Activated CD4-positive, alpha-beta memory T cell treated with anti-CD3 and anti-CD28 coated beads, Interleukin-2, amount 10 ng/mL, durations not matched to agents 7 days and 5 days (primary cell): ENCODE data around the gene MOB3A. TPM values are rescaled to one million over a fixed set of nuclear protein-coding genes. Genes with fewer than 3 reads are reported as not detected.

Experiments used
- CTCF ChIA-PET: fragments of 350-600 bp; sonication (Branson Sonifier 250); formaldehyde crosslinking; loops from one replicate; lab custom pipeline; 2021; ENCODE audit warnings: antibody characterized with exemption, inconsistent platforms; lab: Charles Lee
- POLR2A ChIA-PET: fragments of 350-600 bp; sonication (Branson Sonifier 250); formaldehyde crosslinking; loops from one replicate; lab custom pipeline; 2021; ENCODE audit warnings: antibody characterized with exemption; lab: Charles Lee
- DNase-seq: peaks from one replicate; pipeline ENCODE4 v3.0.0-alpha.2; 2020
- H3K27ac Mint-ChIP-seq: one replicate; pipeline ENCODE4 v1.8.0; 2021; ENCODE audit warnings: mild to moderate bottlenecking, mixed read lengths
- H3K27me3 Mint-ChIP-seq: one replicate; pipeline ENCODE4 v1.8.0; 2021; ENCODE audit warnings: mixed read lengths
- H3K36me3 Mint-ChIP-seq: one replicate; pipeline ENCODE4 v1.8.0; 2021; ENCODE audit warnings: low read depth, mixed read lengths
- H3K4me1 Mint-ChIP-seq: one replicate; pipeline ENCODE4 v1.8.0; 2021; ENCODE audit warnings: mixed read lengths
- H3K4me3 Mint-ChIP-seq: one replicate; pipeline ENCODE4 v1.8.0; 2021; ENCODE audit warnings: mild to moderate bottlenecking, mixed read lengths
- H3K9me3 Mint-ChIP-seq: one replicate; pipeline ENCODE4 v1.8.0; 2021; ENCODE audit warnings: mixed read lengths
- total RNA-seq, 2 experiments: library from RNA; stranded (reverse); gene quantifications; one replicate each; pipeline ENCODE4 v1.2.3, GENCODE V29; 2021

Gene MOB3A
- total RNA-seq, 2 experiments from 2014 or later, result 242 to 251 TPM

GRCh38 chr19:2080336-2080988 lies 15.7 kb downstream of the MOB3A start:
- ChIA-PET POLR2A (no interaction called here), CTCF (interaction anchor here (0.6 to 0.7 kb wide), 2 partner anchors 28 to 61 kb away, joined by 3 to 5 read pairs; no protein-coding TSS in a partner anchor)
- H3K4me3 Mint-ChIP-seq, result peak overlapping the region; percentile 61
- peaks cover 92% of the 10 kb centered on the region for H3K36me3 Mint-ChIP-seq
- no peak for DNase-seq
- peaks cover 43% of the 10 kb centered on the region for H3K4me1 Mint-ChIP-seq
- no peaks in the 10 kb centered on the region for H3K9me3 Mint-ChIP-seq
- H3K27me3 Mint-ChIP-seq, result no peaks in the 10 kb centered on the region
- peak overlapping the region; percentile 95 for H3K27ac Mint-ChIP-seq

GRCh38 chr19:2079865-2080301 lies 16.2 kb downstream of the MOB3A start:
- POLR2A ChIA-PET, result no interaction called here
- CTCF ChIA-PET, result no interaction called here
- H3K27me3 Mint-ChIP-seq, result no peaks in the 10 kb centered on the region
- DNase-seq, result no peak
- peaks cover 41% of the 10 kb centered on the region for H3K4me1 Mint-ChIP-seq
- peaks cover 90% of the 10 kb centered on the region for H3K36me3 Mint-ChIP-seq
- no peaks in the 10 kb centered on the region for H3K9me3 Mint-ChIP-seq
- H3K4me3 Mint-ChIP-seq, result peak overlapping the region; percentile 60
- H3K27ac Mint-ChIP-seq, result peak overlapping the region; percentile 95

GRCh38 chr19:2079076-2079864 lies 16.9 kb downstream of the MOB3A start:
- H3K27ac Mint-ChIP-seq, result peak overlapping the region; percentile 24
- no peaks in the 10 kb centered on the region for H3K27me3 Mint-ChIP-seq
- DNase-seq, result no peak
- POLR2A ChIA-PET, result interaction anchor here (1.3 kb wide), 1 partner anchor 17 kb away, joined by 3 read pairs; the partner anchor contains the start of gene MOB3A
- peaks cover 86% of the 10 kb centered on the region for H3K36me3 Mint-ChIP-seq
- H3K4me1 Mint-ChIP-seq, result peaks cover 41% of the 10 kb centered on the region
- no peak overlapping the region for H3K4me3 Mint-ChIP-seq
- H3K9me3 Mint-ChIP-seq, result no peaks in the 10 kb centered on the region
- CTCF ChIA-PET, result no interaction called here

GRCh38 chr19:2077833-2078619 lies 18.1 kb downstream of the MOB3A start:
- CTCF ChIA-PET, result no interaction called here
- H3K27ac Mint-ChIP-seq, result peak overlapping the region; percentile 40

GRCh38 chr19:2077398-2077797 lies 18.7 kb downstream of the MOB3A start:
- Mint-ChIP-seq H3K4me1 (peaks cover 50% of the 10 kb centered on the region), H3K36me3 (peaks cover 83% of the 10 kb centered on the region), H3K27me3 (no peaks in the 10 kb centered on the region), H3K9me3 (no peaks in the 10 kb centered on the region), H3K4me3 (no peak overlapping the region), H3K27ac (no peak overlapping the region)
- CTCF ChIA-PET, result no interaction called here
- DNase-seq, result no peak
- POLR2A ChIA-PET, result no interaction called here

More at GRCh38 chr19:2077833-2078619, 18.1 kb downstream of the MOB3A start:
- no peaks in the 10 kb centered on the region for H3K9me3 Mint-ChIP-seq
- H3K4me1 Mint-ChIP-seq, result peaks cover 47% of the 10 kb centered on the region
- no peaks in the 10 kb centered on the region for H3K27me3 Mint-ChIP-seq
- H3K36me3 Mint-ChIP-seq, result peaks cover 83% of the 10 kb centered on the region
- DNase-seq, result no peak
- no peak overlapping the region for H3K4me3 Mint-ChIP-seq
- POLR2A ChIA-PET, result interaction anchor here (1.3 kb wide), 1 partner anchor 18 kb away, joined by 3 read pairs; the partner anchor contains the start of gene MOB3A

- CTCF ChIA-PET, result no interaction called here
- POLR2A ChIA-PET, result interaction anchor here (0.9 to 1.4 kb wide), 2 partner anchors 9 to 11 kb away, joined by 3 to 5 read pairs; no protein-coding TSS in a partner anchor
- Mint-ChIP-seq H3K4me1 (peaks cover 44% of the 10 kb centered on the region), H3K27ac (no peak overlapping the region), H3K4me3 (no peak overlapping the region), H3K9me3 (no peaks in the 10 kb centered on the region), H3K36me3 (peaks cover 83% of the 10 kb centered on the region), H3K27me3 (no peaks in the 10 kb centered on the region)
- no peak for DNase-seq
These were observed 19.6 kb downstream of the MOB3A start for GRCh38 chr19:2076526-2076944.

- ChIA-PET CTCF (interaction anchor here (0.5 kb wide), 1 partner anchor 143 kb away, joined by 3 read pairs; no protein-coding TSS in a partner anchor), POLR2A (interaction anchor here (1.0 to 2.9 kb wide), 4 partner anchors 10 to 45 kb away, joined by 3 to 13 read pairs (median 5); partner anchors contain the start of gene MKNK2)
- no peaks in the 10 kb centered on the region for H3K27me3 Mint-ChIP-seq
- no peaks in the 10 kb centered on the region for H3K9me3 Mint-ChIP-seq
- peaks cover 30% of the 10 kb centered on the region for H3K4me1 Mint-ChIP-seq
- H3K4me3 Mint-ChIP-seq, result no peak overlapping the region
- no peak for DNase-seq
- peaks cover 71% of the 10 kb centered on the region for H3K36me3 Mint-ChIP-seq
- H3K27ac Mint-ChIP-seq, result peak overlapping the region; percentile 10
These were observed 23.2 kb downstream of the MOB3A start for GRCh38 chr19:2072757-2073551.

- peaks cover 27% of the 10 kb centered on the region for H3K4me1 Mint-ChIP-seq
- H3K27me3 Mint-ChIP-seq, result no peaks in the 10 kb centered on the region
- DNase-seq, result no peak
- H3K4me3 Mint-ChIP-seq, result no peak overlapping the region
- ChIA-PET CTCF (interaction anchor here (1.0 to 1.1 kb wide), 3 partner anchors 19 to 24 kb away, joined by 3 to 4 read pairs (median 4); no protein-coding TSS in a partner anchor), POLR2A (interaction anchor here (1.9 to 4.3 kb wide), 3 partner anchors 12 to 23 kb away, joined by 7 to 22 read pairs (median 13); partner anchors contain the start of genes MKNK2 and MOB3A)
- no peaks in the 10 kb centered on the region for H3K9me3 Mint-ChIP-seq
- peak overlapping the region; percentile 56 for H3K27ac Mint-ChIP-seq
- peaks cover 54% of the 10 kb centered on the region for H3K36me3 Mint-ChIP-seq
These were observed 25.0 kb downstream of the MOB3A start for GRCh38 chr19:2070986-2071673.

GRCh38 chr19:2070436-2070827 lies 25.7 kb downstream of the MOB3A start:
- H3K36me3 Mint-ChIP-seq, result peaks cover 49% of the 10 kb centered on the region
- ChIA-PET CTCF (interaction anchor here (0.7 to 1.5 kb wide), 9 partner anchors 14 to 127 kb away, joined by 3 to 5 read pairs (median 4); partner anchors contain the start of gene BTBD2), POLR2A (interaction anchor here (0.7 to 4.3 kb wide), 4 partner anchors 10 to 24 kb away, joined by 3 to 22 read pairs (median 8); partner anchors contain the start of gene MOB3A)
- H3K27ac Mint-ChIP-seq, result no peak overlapping the region
- no peak for DNase-seq
- no peaks in the 10 kb centered on the region for H3K27me3 Mint-ChIP-seq
- peaks cover 25% of the 10 kb centered on the region for H3K4me1 Mint-ChIP-seq
- H3K4me3 Mint-ChIP-seq, result no peak overlapping the region
- no peaks in the 10 kb centered on the region for H3K9me3 Mint-ChIP-seq

- peaks cover 9% of the 10 kb centered on the region for H3K36me3 Mint-ChIP-seq
- no peaks in the 10 kb centered on the region for H3K27me3 Mint-ChIP-seq
- no peak overlapping the region for H3K27ac Mint-ChIP-seq
- H3K4me3 Mint-ChIP-seq, result no peak overlapping the region
- H3K4me1 Mint-ChIP-seq, result peaks cover 23% of the 10 kb centered on the region
- ChIA-PET POLR2A (no interaction called here), CTCF (interaction anchor here (1.0 kb wide), 1 partner anchor 167 kb away, joined by 3 read pairs; no protein-coding TSS in a partner anchor)
- no peak for DNase-seq
- no peaks in the 10 kb centered on the region for H3K9me3 Mint-ChIP-seq
These were observed 31.2 kb downstream of the MOB3A start for GRCh38 chr19:2064788-2065524.

- ChIA-PET POLR2A (no interaction called here), CTCF (no interaction called here)
- Mint-ChIP-seq H3K27ac (no peak overlapping the region), H3K4me1 (peaks cover 20% of the 10 kb centered on the region), H3K36me3 (peaks cover 4% of the 10 kb centered on the region), H3K4me3 (no peak overlapping the region), H3K27me3 (no peaks in the 10 kb centered on the region), H3K9me3 (no peaks in the 10 kb centered on the region)
- no peak for DNase-seq
These were observed 31.7 kb downstream of the MOB3A start for GRCh38 chr19:2064395-2064787.
